ENCODE measurements around the gene EGR1. TPM values are rescaled to one million over a fixed set of nuclear protein-coding genes. Genes with fewer than 3 reads are reported as not detected.

EGR1 gene
- polyA plus RNA-seq, 1 of the 3 experiments (the other 2 are of a cell fraction) = 48.0 TPM

DNA sequence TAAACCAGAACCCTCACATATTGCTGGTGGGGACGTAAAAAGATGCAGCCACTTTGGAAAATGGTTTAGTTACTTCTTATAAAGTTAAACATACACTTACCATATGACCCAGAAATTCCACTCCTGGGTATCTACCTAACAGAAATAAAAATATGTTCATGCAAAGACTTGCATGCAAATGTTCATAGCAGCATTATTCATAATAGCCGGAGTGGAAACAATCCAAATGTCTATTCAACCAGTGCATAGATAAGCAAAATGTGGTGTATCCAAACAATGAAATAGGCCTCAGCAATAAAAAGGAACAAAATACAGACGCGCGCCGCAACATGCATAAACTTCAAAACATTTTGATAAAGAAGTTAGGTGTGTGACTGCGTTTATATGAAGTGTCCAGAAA, 11.6 kb downstream of the EGR1 start (continued):
- TF ChIP-seq, protein P1, sequence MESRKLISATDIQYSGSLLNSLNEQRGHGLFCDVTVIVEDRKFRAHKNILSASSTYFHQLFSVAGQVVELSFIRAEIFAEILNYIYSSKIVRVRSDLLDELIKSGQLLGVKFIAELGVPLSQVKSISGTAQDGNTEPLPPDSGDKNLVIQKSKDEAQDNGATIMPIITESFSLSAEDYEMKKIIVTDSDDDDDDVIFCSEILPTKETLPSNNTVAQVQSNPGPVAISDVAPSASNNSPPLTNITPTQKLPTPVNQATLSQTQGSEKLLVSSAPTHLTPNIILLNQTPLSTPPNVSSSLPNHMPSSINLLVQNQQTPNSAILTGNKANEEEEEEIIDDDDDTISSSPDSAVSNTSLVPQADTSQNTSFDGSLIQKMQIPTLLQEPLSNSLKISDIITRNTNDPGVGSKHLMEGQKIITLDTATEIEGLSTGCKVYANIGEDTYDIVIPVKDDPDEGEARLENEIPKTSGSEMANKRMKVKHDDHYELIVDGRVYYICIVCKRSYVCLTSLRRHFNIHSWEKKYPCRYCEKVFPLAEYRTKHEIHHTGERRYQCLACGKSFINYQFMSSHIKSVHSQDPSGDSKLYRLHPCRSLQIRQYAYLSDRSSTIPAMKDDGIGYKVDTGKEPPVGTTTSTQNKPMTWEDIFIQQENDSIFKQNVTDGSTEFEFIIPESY (IDR thresholded peaks at IDR 0.05; ENCODE audit: borderline replicate concordance, low read depth) = no peak
- TF ChIP-seq NFIC (IDR thresholded peaks at IDR 0.05; ENCODE audit: borderline replicate concordance) (no peak), RCOR1 (IDR thresholded peaks at IDR 0.05; ENCODE audit: low read length) (no peak), TCF12 (IDR thresholded peaks at IDR 0.05) (no peak), POLR2AphosphoS5 (IDR thresholded peaks at IDR 0.05; ENCODE audit: low read depth, low read length) (no peak), RAD21 (IDR thresholded peaks at IDR 0.05; ENCODE audit: low read length) (no peak)
- TF ChIP-seq, protein P2, sequence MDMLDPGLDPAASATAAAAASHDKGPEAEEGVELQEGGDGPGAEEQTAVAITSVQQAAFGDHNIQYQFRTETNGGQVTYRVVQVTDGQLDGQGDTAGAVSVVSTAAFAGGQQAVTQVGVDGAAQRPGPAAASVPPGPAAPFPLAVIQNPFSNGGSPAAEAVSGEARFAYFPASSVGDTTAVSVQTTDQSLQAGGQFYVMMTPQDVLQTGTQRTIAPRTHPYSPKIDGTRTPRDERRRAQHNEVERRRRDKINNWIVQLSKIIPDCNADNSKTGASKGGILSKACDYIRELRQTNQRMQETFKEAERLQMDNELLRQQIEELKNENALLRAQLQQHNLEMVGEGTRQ (IDR thresholded peaks at IDR 0.05; ENCODE audit: borderline replicate concordance, low read depth, low read length) = no peak

DNA sequence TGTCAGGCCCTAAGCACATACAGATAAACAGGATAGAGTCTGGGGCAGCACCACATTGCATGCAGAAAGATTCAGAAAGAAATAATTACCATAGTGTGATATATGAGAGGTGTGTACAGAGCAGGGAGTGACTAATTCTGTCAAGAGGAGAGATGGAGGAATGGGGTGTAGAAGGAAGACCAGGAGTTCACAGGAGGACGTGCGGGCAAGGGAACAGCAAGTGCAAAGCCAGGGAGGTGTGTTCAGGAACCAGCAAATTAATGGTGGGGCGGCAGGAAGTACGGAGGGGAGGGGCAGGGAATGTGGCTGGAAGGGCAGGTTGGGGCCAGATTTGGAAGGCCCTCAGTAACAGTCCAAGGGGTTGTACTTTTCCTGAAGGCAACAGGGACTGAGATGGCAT, 17.4 kb downstream of the EGR1 start:
- Histone ChIP-seq H3K4me1 (ENCODE audit: control insufficient read depth in 1 of 2, insufficient read depth in 2 of 2, low read depth in 1 of 2, low read length in 1 of 2) (no peaks in the 10 kb centered on the region), H3K4me2 (no peak overlapping the region), H3K27ac (ENCODE audit: low read depth in 2 of 2, low read length in 1 of 2) (no peak overlapping the region), H3K79me2 (ENCODE audit: insufficient read depth) (no peaks in the 10 kb centered on the region), H3F3A (replicated peaks; ENCODE audit: insufficient read depth) (no peaks in the 10 kb centered on the region), H3K27me3 (ENCODE audit: insufficient read depth) (no peaks in the 10 kb centered on the region; the same call in 1 of the 2 replicates), H3K9ac (no peak overlapping the region), H3K9me3 (no peaks in the 10 kb centered on the region), H3K9me2 (no peaks in the 10 kb centered on the region), H4K20me1 (ENCODE audit: insufficient read depth) (no peaks in the 10 kb centered on the region), H2AFZ (ENCODE audit: low read depth) (no peak overlapping the region), H3K4me3 (ENCODE audit: low read depth in 2 of 2, low read length in 1 of 2) (no peak overlapping the region), H3K36me3 (replicated peaks in 1 of 2; ENCODE audit: control insufficient read depth in 1 of 2, insufficient read depth in 2 of 2, low read length in 1 of 2) (no peaks in the 10 kb centered on the region)
- TF ChIP-seq, protein P3, sequence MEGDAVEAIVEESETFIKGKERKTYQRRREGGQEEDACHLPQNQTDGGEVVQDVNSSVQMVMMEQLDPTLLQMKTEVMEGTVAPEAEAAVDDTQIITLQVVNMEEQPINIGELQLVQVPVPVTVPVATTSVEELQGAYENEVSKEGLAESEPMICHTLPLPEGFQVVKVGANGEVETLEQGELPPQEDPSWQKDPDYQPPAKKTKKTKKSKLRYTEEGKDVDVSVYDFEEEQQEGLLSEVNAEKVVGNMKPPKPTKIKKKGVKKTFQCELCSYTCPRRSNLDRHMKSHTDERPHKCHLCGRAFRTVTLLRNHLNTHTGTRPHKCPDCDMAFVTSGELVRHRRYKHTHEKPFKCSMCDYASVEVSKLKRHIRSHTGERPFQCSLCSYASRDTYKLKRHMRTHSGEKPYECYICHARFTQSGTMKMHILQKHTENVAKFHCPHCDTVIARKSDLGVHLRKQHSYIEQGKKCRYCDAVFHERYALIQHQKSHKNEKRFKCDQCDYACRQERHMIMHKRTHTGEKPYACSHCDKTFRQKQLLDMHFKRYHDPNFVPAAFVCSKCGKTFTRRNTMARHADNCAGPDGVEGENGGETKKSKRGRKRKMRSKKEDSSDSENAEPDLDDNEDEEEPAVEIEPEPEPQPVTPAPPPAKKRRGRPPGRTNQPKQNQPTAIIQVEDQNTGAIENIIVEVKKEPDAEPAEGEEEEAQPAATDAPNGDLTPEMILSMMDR (IDR thresholded peaks at IDR 0.05) = no peak
- TF ChIP-seq RAD21 (IDR thresholded peaks at IDR 0.05; ENCODE audit: low read length) (no peak), YY1 (IDR thresholded peaks at IDR 0.05; ENCODE audit: low read depth) (no peak), NFIC (IDR thresholded peaks at IDR 0.05; ENCODE audit: borderline replicate concordance) (no peak), FOSL2 (IDR thresholded peaks at IDR 0.05; ENCODE audit: borderline replicate concordance, low read depth) (no peak)
- CTCF ChIA-PET = interaction anchor here (0.9 to 1.7 kb wide), 2 partner anchors 18 to 21 kb away, joined by 3 to 5 read pairs; no protein-coding TSS in a partner anchor
- DNase-seq = no peak
- POLR2A ChIA-PET = no interaction called here
- 65% methylated on average over 4 of the region's 4 CpGs for WGBS (ENCODE audit: low lambda C conversion rate)

DNA sequence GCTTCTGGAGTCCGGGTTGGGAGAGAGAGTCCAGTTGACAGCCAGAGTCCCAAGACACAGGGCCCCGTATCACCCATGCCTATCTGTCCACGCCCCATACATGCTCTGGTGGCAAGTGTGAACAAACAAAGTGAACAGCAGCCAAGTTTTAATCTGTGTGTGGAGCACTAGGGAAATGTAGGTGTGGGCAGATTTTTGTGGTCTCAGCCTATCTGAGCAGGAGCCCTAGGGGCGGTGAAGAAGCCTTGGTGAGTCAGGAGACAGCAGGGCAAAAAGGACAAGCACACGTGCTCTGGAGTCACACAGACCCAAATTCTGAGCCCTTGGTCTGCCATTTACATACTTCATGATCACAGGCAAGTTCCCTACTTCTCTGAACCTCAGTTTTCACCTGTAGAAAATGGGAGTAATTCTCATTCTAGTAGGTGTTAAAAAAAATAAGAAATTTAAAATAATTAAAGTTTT, 23.2 kb downstream of the EGR1 start:
- Histone ChIP-seq H2AFZ (ENCODE audit: low read depth) (no peak overlapping the region), H3K4me3 (ENCODE audit: low read depth in 2 of 2, low read length in 1 of 2) (no peak overlapping the region), H3K4me1 (ENCODE audit: control insufficient read depth in 1 of 2, insufficient read depth in 2 of 2, low read depth in 1 of 2, low read length in 1 of 2) (peaks cover 6 to 34% of the 10 kb centered on the region in 2 experiments; a peak in 2 of 4 replicates), H3K9me2 (no peaks in the 10 kb centered on the region), H3K9ac (no peak overlapping the region), H3F3A (replicated peaks; ENCODE audit: insufficient read depth) (peaks cover 5% of the 10 kb centered on the region), H3K79me2 (ENCODE audit: insufficient read depth) (no peaks in the 10 kb centered on the region), H3K9me3 (no peaks in the 10 kb centered on the region), H4K20me1 (ENCODE audit: insufficient read depth) (no peaks in the 10 kb centered on the region), H3K4me2 (no peak overlapping the region), H3K27me3 (ENCODE audit: insufficient read depth) (no peaks in the 10 kb centered on the region), H3K36me3 (replicated peaks in 1 of 2; ENCODE audit: control insufficient read depth in 1 of 2, insufficient read depth in 2 of 2, low read length in 1 of 2) (no peaks in the 10 kb centered on the region), H3K27ac (ENCODE audit: low read depth in 2 of 2, low read length in 1 of 2) (no peak overlapping the region)
- DNase-seq = no peak
- CTCF ChIA-PET = interaction anchor here (3.0 kb wide), 1 partner anchor 15 kb away, joined by 11 read pairs; no protein-coding TSS in a partner anchor
- 74% methylated on average over 5 of the region's 5 CpGs for WGBS (ENCODE audit: low lambda C conversion rate)
- POLR2A ChIA-PET = no interaction called here
- TF ChIP-seq RAD21 (IDR thresholded peaks at IDR 0.05; ENCODE audit: low read length) (no peak), FOSL2 (IDR thresholded peaks at IDR 0.05; ENCODE audit: borderline replicate concordance, low read depth) (no peak), FOXM1 (IDR thresholded peaks at IDR 0.05; ENCODE audit: low read depth) (no peak), NFIC (IDR thresholded peaks at IDR 0.05; ENCODE audit: borderline replicate concordance) (no peak), SIN3A (IDR thresholded peaks at IDR 0.05; ENCODE audit: borderline replicate concordance, low read depth, low read length) (no peak), FOXJ3 (CRISPR knock-in tag; IDR thresholded peaks at IDR 0.05) (no peak), MXI1 (IDR thresholded peaks at IDR 0.05; ENCODE audit: low read depth, low read length) (no peak), MEF2A (IDR thresholded peaks at IDR 0.05; ENCODE audit: borderline replicate concordance, low read depth) (no peak)
- TF ChIP-seq, protein P4, sequence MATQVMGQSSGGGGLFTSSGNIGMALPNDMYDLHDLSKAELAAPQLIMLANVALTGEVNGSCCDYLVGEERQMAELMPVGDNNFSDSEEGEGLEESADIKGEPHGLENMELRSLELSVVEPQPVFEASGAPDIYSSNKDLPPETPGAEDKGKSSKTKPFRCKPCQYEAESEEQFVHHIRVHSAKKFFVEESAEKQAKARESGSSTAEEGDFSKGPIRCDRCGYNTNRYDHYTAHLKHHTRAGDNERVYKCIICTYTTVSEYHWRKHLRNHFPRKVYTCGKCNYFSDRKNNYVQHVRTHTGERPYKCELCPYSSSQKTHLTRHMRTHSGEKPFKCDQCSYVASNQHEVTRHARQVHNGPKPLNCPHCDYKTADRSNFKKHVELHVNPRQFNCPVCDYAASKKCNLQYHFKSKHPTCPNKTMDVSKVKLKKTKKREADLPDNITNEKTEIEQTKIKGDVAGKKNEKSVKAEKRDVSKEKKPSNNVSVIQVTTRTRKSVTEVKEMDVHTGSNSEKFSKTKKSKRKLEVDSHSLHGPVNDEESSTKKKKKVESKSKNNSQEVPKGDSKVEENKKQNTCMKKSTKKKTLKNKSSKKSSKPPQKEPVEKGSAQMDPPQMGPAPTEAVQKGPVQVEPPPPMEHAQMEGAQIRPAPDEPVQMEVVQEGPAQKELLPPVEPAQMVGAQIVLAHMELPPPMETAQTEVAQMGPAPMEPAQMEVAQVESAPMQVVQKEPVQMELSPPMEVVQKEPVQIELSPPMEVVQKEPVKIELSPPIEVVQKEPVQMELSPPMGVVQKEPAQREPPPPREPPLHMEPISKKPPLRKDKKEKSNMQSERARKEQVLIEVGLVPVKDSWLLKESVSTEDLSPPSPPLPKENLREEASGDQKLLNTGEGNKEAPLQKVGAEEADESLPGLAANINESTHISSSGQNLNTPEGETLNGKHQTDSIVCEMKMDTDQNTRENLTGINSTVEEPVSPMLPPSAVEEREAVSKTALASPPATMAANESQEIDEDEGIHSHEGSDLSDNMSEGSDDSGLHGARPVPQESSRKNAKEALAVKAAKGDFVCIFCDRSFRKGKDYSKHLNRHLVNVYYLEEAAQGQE (IDR thresholded peaks at IDR 0.05; ENCODE audit: low read depth, low read length) = no peak
